GM12873 (cell line): ENCODE data around the gene FGF13.

Source experiments
- TF ChIP-seq, protein P1 (sequence below): IDR thresholded peaks from 2 replicates; pipeline ENCODE4 v1.5.1; 2012; ENCODE audit warnings: low read depth, mild to moderate bottlenecking, moderate library complexity, low read length, control low read depth; ENCODE audit not compliant: insufficient read depth; ENCODE audit errors: missing control alignments

Gene FGF13

DNA sequence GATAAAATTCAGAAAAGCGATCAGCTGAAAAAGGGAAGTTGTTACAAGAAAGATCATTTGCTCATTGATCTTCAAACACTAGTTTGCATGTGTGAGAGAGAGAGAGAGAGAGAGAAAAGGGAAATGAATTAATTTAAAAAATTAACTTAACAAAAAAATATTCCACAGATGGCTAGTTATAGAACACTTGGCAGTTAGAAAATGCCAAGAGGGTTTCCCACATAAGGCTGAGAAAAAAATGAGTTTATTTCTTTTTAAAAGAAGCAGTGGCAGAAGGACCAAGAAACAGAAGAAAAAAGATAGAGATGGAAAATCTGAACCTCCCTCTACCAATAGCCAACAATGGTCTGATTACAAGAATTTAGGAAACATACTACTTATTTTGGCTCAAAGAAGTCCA lies 47.1 kb downstream of the FGF13 start:
- TF ChIP-seq, protein P1, sequence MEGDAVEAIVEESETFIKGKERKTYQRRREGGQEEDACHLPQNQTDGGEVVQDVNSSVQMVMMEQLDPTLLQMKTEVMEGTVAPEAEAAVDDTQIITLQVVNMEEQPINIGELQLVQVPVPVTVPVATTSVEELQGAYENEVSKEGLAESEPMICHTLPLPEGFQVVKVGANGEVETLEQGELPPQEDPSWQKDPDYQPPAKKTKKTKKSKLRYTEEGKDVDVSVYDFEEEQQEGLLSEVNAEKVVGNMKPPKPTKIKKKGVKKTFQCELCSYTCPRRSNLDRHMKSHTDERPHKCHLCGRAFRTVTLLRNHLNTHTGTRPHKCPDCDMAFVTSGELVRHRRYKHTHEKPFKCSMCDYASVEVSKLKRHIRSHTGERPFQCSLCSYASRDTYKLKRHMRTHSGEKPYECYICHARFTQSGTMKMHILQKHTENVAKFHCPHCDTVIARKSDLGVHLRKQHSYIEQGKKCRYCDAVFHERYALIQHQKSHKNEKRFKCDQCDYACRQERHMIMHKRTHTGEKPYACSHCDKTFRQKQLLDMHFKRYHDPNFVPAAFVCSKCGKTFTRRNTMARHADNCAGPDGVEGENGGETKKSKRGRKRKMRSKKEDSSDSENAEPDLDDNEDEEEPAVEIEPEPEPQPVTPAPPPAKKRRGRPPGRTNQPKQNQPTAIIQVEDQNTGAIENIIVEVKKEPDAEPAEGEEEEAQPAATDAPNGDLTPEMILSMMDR: no peak

DNA sequence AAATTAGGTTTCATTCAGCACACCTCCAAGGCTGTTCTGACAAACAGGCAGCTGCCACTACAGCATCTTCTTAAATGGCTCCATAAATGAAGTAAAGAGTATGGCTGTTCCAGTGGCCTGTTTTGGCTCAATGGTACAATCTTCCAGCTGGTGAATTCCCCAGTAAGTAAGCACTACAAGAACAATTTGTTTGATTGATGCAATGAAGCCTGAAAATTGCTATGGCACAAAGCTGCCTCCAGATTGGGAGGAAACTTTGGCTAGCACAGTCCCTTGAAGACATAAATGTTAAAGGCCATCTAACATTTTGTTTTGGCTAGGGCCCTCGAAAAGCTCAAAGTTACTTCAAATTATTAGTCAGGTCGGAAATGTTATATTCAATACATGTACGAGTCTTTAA lies 47.5 kb downstream of the FGF13 start:
- TF ChIP-seq, protein P1: no peak

DNA sequence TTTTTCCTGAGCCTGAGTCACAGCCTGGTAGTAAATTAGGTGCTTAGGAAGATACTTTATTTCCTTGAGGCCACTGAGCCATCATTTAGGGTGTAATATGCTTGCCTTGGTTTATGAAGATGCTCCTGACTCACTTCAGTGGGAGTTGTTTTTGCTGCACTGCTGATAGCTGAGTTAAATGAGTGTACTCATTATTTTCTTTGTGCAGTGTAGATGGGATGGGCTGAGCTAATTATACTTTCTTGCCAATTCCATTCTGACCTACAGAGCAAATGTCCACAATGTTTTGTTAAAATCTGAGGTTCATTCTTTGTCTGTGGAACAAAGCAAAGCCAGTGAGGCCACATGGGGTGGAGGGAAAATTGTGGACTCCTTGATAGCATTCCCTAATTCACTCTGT lies 60.0 kb downstream of the FGF13 start:
- TF ChIP-seq, protein P1: no peak

DNA sequence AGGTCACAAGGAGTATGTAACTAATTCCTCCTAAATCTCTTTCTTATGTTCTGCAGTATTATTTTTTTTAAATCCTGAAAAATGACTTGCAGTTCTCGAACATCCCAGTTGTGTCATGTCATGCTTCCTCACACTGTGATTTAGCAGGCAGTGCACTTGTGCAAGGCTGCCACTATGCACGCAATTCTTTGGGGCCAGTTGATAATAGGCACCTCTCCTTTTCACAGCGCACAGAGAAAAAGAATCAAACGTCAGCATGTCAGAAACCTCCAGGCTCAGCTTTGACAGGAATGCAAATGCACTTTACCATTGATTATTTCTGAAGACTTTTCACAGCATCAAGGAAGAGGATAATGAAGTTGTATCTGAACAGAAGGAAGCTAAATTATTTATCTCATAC lies 62.9 kb downstream of the FGF13 start:
- TF ChIP-seq, protein P1: no peak

DNA sequence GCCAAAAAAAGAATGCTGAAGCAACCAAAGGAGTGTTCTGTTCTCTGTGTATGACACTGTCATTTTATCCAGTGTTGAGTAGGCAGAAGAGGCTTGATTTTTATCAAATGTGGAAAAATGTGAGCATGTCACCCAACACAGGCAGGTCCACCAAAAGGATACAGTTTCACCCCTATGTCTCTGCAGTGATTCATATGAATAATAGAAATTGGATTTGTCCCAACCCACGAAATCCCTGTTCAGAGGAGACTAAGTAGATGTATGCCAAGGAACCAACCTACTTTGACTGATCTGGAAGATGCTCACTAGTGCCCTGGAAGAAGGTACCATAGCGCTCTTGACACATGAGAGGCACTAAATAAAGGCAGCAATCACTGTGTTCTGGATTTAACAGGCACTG lies 72.5 kb downstream of the FGF13 start:
- TF ChIP-seq, protein P1: no peak
